Nephron progenitor cell (in vitro differentiated cells): ENCODE results near the gene AHCYL1.

Experiments used
- DNase-seq: peaks from one replicate; pipeline ENCODE4 v3.0.0; 2021
- H3K27ac Mint-ChIP-seq: 2 replicates; pipeline ENCODE4 v1.8.0; 2021; ENCODE audit warnings: mild to moderate bottlenecking, moderate library complexity, mixed read lengths
- H3K27me3 Mint-ChIP-seq: 2 replicates; pipeline ENCODE4 v1.8.0; 2021; ENCODE audit warnings: mild to moderate bottlenecking, low read depth, mixed read lengths; ENCODE audit not compliant: poor library complexity
- H3K36me3 Mint-ChIP-seq: 2 replicates; pipeline ENCODE4 v1.8.0; 2021; ENCODE audit warnings: low read depth, mixed read lengths
- H3K4me1 Mint-ChIP-seq: 2 replicates; pipeline ENCODE4 v1.8.0; 2021; ENCODE audit warnings: mixed read lengths
- H3K4me3 Mint-ChIP-seq: 2 replicates; pipeline ENCODE4 v1.8.0; 2021; ENCODE audit warnings: mild to moderate bottlenecking, moderate library complexity, mixed read lengths
- H3K9me3 Mint-ChIP-seq: 2 replicates; pipeline ENCODE4 v1.8.0; 2021; ENCODE audit warnings: mild to moderate bottlenecking, moderate library complexity, mixed read lengths
- CTCF ChIP-seq: fragments of 200-600 bp; sonication (generic); IDR thresholded peaks from 2 replicates; pipeline ENCODE4 v1.5.0; 2021; ENCODE audit warnings: antibody characterized with exemption

AHCYL1 gene

GRCh38 chr1:109981004-109981335, 3.6 kb upstream of the AHCYL1 start:
- H3K9me3 Mint-ChIP-seq = no peaks in the 10 kb centered on the region
- H3K27me3 Mint-ChIP-seq = peaks cover 14% of the 10 kb centered on the region
- DNase-seq = no peak
- no peak for TF ChIP-seq CTCF
- no peak overlapping the region for H3K4me3 Mint-ChIP-seq
- no peaks in the 10 kb centered on the region for H3K36me3 Mint-ChIP-seq
- no peak overlapping the region for H3K27ac Mint-ChIP-seq
- H3K4me1 Mint-ChIP-seq = peaks cover 46% of the 10 kb centered on the region

GRCh38 chr1:109983380-109984189, 980 bp upstream of the AHCYL1 start:
- Mint-ChIP-seq H3K27ac (no peak overlapping the region), H3K4me1 (peaks cover 68% of the 10 kb centered on the region), H3K9me3 (peaks cover 6% of the 10 kb centered on the region), H3K36me3 (peaks cover 19% of the 10 kb centered on the region), H3K4me3 (peak overlapping the region; percentile 14), H3K27me3 (peaks cover 9% of the 10 kb centered on the region)
- DNase-seq = no peak
- TF ChIP-seq CTCF = no peak

- no peak overlapping the region for H3K4me3 Mint-ChIP-seq
- no peak overlapping the region for H3K27ac Mint-ChIP-seq
- DNase-seq = no peak
- no peak for TF ChIP-seq CTCF
- H3K9me3 Mint-ChIP-seq = peaks cover 10% of the 10 kb centered on the region
- peaks cover 9% of the 10 kb centered on the region for H3K27me3 Mint-ChIP-seq
- peaks cover 24% of the 10 kb centered on the region for H3K36me3 Mint-ChIP-seq
- H3K4me1 Mint-ChIP-seq = peaks cover 67% of the 10 kb centered on the region
Observed at GRCh38 chr1:109984190-109984455, 442 bp upstream of the AHCYL1 start.

- no peak for DNase-seq
- H3K9me3 Mint-ChIP-seq = peaks cover 10% of the 10 kb centered on the region
- peaks cover 64% of the 10 kb centered on the region for H3K4me1 Mint-ChIP-seq
- H3K4me3 Mint-ChIP-seq = peak overlapping the region; percentile 98
- TF ChIP-seq CTCF = no peak
- H3K36me3 Mint-ChIP-seq = peaks cover 36% of the 10 kb centered on the region
- H3K27ac Mint-ChIP-seq = peak overlapping the region; percentile 99
- H3K27me3 Mint-ChIP-seq = peaks cover 9% of the 10 kb centered on the region
Observed at GRCh38 chr1:109985247-109986053, 885 bp downstream of the AHCYL1 start.

DNA sequence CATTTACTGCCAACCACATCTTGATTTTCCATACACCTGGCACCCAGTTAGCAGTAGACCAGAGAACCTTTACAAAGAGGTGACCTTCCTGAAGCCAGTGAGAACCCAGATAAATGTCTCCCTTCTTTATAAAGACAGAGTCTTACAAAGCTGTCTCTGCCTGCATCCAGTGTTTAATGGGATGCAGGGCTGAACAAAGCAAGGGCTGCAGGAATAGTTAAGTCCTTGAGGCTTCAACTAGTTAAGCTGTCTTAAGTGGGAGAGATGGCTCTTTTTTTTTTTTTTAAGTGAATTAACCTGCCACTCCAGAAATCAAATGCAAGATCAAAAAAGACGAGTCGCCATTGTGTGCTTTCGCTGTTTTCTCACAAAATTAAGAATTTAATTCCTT, 1.5 kb downstream of the AHCYL1 start:
- H3K4me1 Mint-ChIP-seq = peaks cover 65% of the 10 kb centered on the region
- TF ChIP-seq CTCF = no peak

More for the DNA sequence above, 1.5 kb downstream of the AHCYL1 start:
- H3K36me3 Mint-ChIP-seq = peaks cover 40% of the 10 kb centered on the region
- H3K4me3 Mint-ChIP-seq = peak overlapping the region; percentile 98
- H3K9me3 Mint-ChIP-seq = peaks cover 10% of the 10 kb centered on the region
- H3K27ac Mint-ChIP-seq = no peak overlapping the region
- peaks cover 6% of the 10 kb centered on the region for H3K27me3 Mint-ChIP-seq
- no peak for DNase-seq
